HEK293 (cell line): Measurements from ENCODE around the gene DNMT3L.

Experiments used
- CTCF ChIP-seq: fragments of 450-650 bp; formaldehyde crosslinking; IDR thresholded peaks from 2 replicates; pipeline ENCODE4 v1.5.1; 2016; ENCODE audit warnings: missing biosample characterization, missing genetic modification characterization
- GLI4 ChIP-seq: fragments of 450-650 bp; formaldehyde crosslinking; IDR thresholded peaks from 2 replicates; pipeline ENCODE4 v1.5.1; 2016; ENCODE audit warnings: missing biosample characterization, missing genetic modification characterization
- GLIS2 ChIP-seq: fragments of 450-650 bp; formaldehyde crosslinking; IDR thresholded peaks from 2 replicates; pipeline ENCODE4 v1.5.1; 2016; ENCODE audit warnings: missing biosample characterization, missing genetic modification characterization
- IKZF3 ChIP-seq: fragments of 450-650 bp; IDR thresholded peaks from 2 replicates; pipeline ENCODE4 v1.5.0; 2018; ENCODE audit warnings: missing biosample characterization, mild to moderate bottlenecking, missing genetic modification characterization, moderate library complexity
- KLF1 ChIP-seq: fragments of 450-650 bp; formaldehyde crosslinking; IDR thresholded peaks from 2 replicates; pipeline ENCODE4 v1.5.1; 2016; ENCODE audit warnings: missing biosample characterization, missing genetic modification characterization
- KLF10 ChIP-seq: fragments of 450-650 bp; IDR thresholded peaks from 2 replicates; pipeline ENCODE4 v1.5.1; 2018; ENCODE audit warnings: missing biosample characterization, mild to moderate bottlenecking, missing genetic modification characterization
- KLF8 ChIP-seq: fragments of 450-650 bp; formaldehyde crosslinking; IDR thresholded peaks from 2 replicates; pipeline ENCODE4 v1.5.1; 2016; ENCODE audit warnings: missing biosample characterization, missing genetic modification characterization
- KLF9 ChIP-seq: fragments of 450-650 bp; formaldehyde crosslinking; IDR thresholded peaks from 2 replicates; pipeline ENCODE4 v1.5.1; 2016; ENCODE audit warnings: missing biosample characterization, missing genetic modification characterization, low read depth
- SCRT1 ChIP-seq: fragments of 450-650 bp; formaldehyde crosslinking; IDR thresholded peaks from 2 replicates; pipeline ENCODE4 v1.5.1; 2016; ENCODE audit warnings: missing biosample characterization, missing genetic modification characterization, borderline replicate concordance
- SP3 ChIP-seq: fragments of 450-650 bp; formaldehyde crosslinking; IDR thresholded peaks from 2 replicates; pipeline ENCODE4 v1.5.1; 2016; ENCODE audit warnings: missing biosample characterization, missing genetic modification characterization
- WT1 ChIP-seq: fragments of 450-650 bp; formaldehyde crosslinking; IDR thresholded peaks from 2 replicates; pipeline ENCODE4 v1.5.1; 2016; ENCODE audit warnings: missing biosample characterization, missing genetic modification characterization
- ZBTB26 ChIP-seq: fragments of 450-650 bp; formaldehyde crosslinking; optimal IDR thresholded peaks from 2 replicates; pipeline ENCODE3; 2016; ENCODE audit warnings: missing biosample characterization, mild to moderate bottlenecking, missing genetic modification characterization
- ZBTB44 ChIP-seq: fragments of 450-650 bp; IDR thresholded peaks from 2 replicates; pipeline ENCODE4 v1.5.1; 2018; ENCODE audit warnings: missing biosample characterization, mild to moderate bottlenecking, missing genetic modification characterization
- ZBTB48 ChIP-seq: fragments of 450-650 bp; formaldehyde crosslinking; IDR thresholded peaks from 2 replicates; pipeline ENCODE4 v1.5.1; 2016; ENCODE audit warnings: missing biosample characterization, missing genetic modification characterization
- ZBTB7A ChIP-seq: fragments of 450-650 bp; formaldehyde crosslinking; IDR thresholded peaks from 2 replicates; pipeline ENCODE4 v1.5.1; 2016; ENCODE audit warnings: low read depth, missing biosample characterization, missing genetic modification characterization
- ZBTB8A ChIP-seq: fragments of 450-650 bp; formaldehyde crosslinking; IDR thresholded peaks from 2 replicates; pipeline ENCODE4 v1.5.1; 2016; ENCODE audit warnings: missing biosample characterization, missing genetic modification characterization
- ZEB2 ChIP-seq: fragments of 450-650 bp; formaldehyde crosslinking; IDR thresholded peaks from 2 replicates; pipeline ENCODE4 v1.5.1; 2016; ENCODE audit warnings: missing biosample characterization, missing genetic modification characterization
- ZFHX2 ChIP-seq: fragments of 450-650 bp; formaldehyde crosslinking; conservative IDR thresholded peaks from 2 replicates; pipeline ENCODE4 v1.5.1; 2016; ENCODE audit warnings: missing biosample characterization, missing genetic modification characterization
- ZFP69B ChIP-seq: fragments of 450-650 bp; formaldehyde crosslinking; IDR thresholded peaks from 2 replicates; pipeline ENCODE4 v1.5.1; 2016; ENCODE audit warnings: missing biosample characterization, missing genetic modification characterization
- ZIC2 ChIP-seq: fragments of 450-650 bp; formaldehyde crosslinking; IDR thresholded peaks from 2 replicates; pipeline ENCODE4 v1.5.1; 2016; ENCODE audit warnings: missing biosample characterization, missing genetic modification characterization
- ZNF10 ChIP-seq: fragments of 450-650 bp; formaldehyde crosslinking; IDR thresholded peaks from 2 replicates; pipeline ENCODE4 v1.5.1; 2017; ENCODE audit warnings: missing biosample characterization, missing genetic modification characterization
- ZNF2 ChIP-seq: fragments of 450-650 bp; formaldehyde crosslinking; IDR thresholded peaks from 2 replicates; pipeline ENCODE4 v1.5.1; 2016; ENCODE audit warnings: missing biosample characterization, missing genetic modification characterization
- ZNF335 ChIP-seq: fragments of 450-650 bp; formaldehyde crosslinking; conservative IDR thresholded peaks from 2 replicates; pipeline ENCODE4 v1.5.1; 2016; ENCODE audit warnings: missing biosample characterization, missing genetic modification characterization
- ZNF366 ChIP-seq: fragments of 450-650 bp; formaldehyde crosslinking; conservative IDR thresholded peaks from 2 replicates; pipeline ENCODE4 v1.5.1; 2016; ENCODE audit warnings: missing biosample characterization, missing genetic modification characterization
- ZNF433 ChIP-seq: fragments of 450-650 bp; formaldehyde crosslinking; IDR thresholded peaks from 2 replicates; pipeline ENCODE4 v1.5.1; 2016; ENCODE audit warnings: missing biosample characterization, missing genetic modification characterization, low read depth
- ZNF488 ChIP-seq: fragments of 450-650 bp; formaldehyde crosslinking; IDR thresholded peaks from 2 replicates; pipeline ENCODE4 v1.5.1; 2016; ENCODE audit warnings: missing biosample characterization, missing genetic modification characterization
- ZNF561 ChIP-seq: fragments of 450-650 bp; IDR thresholded peaks from 2 replicates; pipeline ENCODE4 v1.5.1; 2018; ENCODE audit warnings: missing biosample characterization, missing genetic modification characterization, borderline replicate concordance
- ZNF623 ChIP-seq: fragments of 450-650 bp; formaldehyde crosslinking; IDR thresholded peaks from 2 replicates; pipeline ENCODE4 v1.5.1; 2016; ENCODE audit warnings: missing biosample characterization, missing genetic modification characterization
- ZNF629 ChIP-seq: fragments of 450-650 bp; formaldehyde crosslinking; IDR thresholded peaks from 2 replicates; pipeline ENCODE4 v1.5.1; 2017; ENCODE audit warnings: missing biosample characterization, missing genetic modification characterization
- ZNF777 ChIP-seq: fragments of 450-650 bp; formaldehyde crosslinking; IDR thresholded peaks from 2 replicates; pipeline ENCODE4 v1.5.1; 2017; ENCODE audit warnings: missing biosample characterization, missing genetic modification characterization, borderline replicate concordance
- ZXDB ChIP-seq: fragments of 450-650 bp; formaldehyde crosslinking; IDR thresholded peaks from 2 replicates; pipeline ENCODE4 v1.5.1; 2016; ENCODE audit warnings: missing biosample characterization, missing genetic modification characterization
- TF ChIP-seq, protein P1 (sequence below): fragments of 450-650 bp; formaldehyde crosslinking; IDR thresholded peaks from 2 replicates; pipeline ENCODE4 v1.5.1; 2016; ENCODE audit warnings: missing biosample characterization, missing genetic modification characterization, borderline replicate concordance

DNMT3L gene

DNA sequence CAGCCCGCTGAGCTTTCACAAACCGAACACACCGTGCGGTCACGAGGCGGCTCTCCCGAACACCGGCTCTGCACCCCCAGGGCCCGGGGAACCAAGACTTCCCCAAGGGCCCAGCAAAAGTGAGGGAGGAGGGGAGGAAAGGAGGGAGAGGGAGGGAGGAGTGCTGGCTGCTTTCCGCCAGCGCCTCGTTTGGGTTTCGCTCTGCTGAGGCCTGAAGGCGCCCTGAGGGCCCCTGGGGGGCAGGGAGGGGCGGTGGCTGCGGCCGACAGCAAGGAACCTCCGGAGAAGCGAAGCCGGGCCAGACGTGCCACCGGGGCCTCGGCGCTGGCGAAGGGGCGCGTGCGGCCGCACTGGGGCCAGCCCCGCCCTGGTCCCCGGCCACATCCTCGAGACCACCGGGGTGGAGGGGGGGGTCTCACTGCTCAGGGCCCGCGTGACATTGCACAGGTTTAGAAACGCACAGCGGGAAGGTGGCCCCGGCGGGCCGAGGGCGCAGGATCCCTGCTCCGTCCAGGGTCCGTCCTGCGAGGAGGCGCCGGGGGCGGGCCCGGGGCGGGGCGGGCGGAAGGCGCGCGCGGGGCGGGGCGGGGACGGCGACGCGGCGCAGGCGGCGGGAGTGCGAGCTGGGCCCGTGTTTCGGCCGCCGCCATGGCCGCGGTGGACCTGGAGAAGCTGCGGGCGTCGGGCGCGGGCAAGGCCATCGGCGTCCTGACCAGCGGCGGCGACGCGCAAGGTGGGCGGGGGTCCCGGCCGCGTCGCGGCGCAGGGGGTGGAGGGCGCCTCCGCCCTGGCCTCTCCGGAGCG lies 38.0 kb upstream of the DNMT3L start, which contains the start of gene PFKL (continued):
- TF ChIP-seq ZNF366 (tag by site-specific recombination) (peak; percentile 88), ZBTB44 (no peak), ZBTB7A (tag by site-specific recombination) (peak; percentile 84), GLI4 (tag by site-specific recombination) (no peak), ZNF2 (tag by site-specific recombination) (0 out of 2 replicates have a peak, but pooled peaks have one; percentile 59), ZBTB48 (tag by site-specific recombination) (peak; percentile 99), SP3 (tag by site-specific recombination) (peak; percentile 83), ZBTB26 (tag by site-specific recombination) (peak; percentile 77), ZFP69B (tag by site-specific recombination) (peak; percentile 37; the same call in 1 of the 2 replicates), ZIC2 (peak; percentile 85), ZEB2 (tag by site-specific recombination) (peak; percentile 90), SCRT1 (tag by site-specific recombination) (no peak), ZNF561 (tag by site-specific recombination) (peak; percentile 95), KLF10 (peak; percentile 92), KLF1 (tag by site-specific recombination) (peak; percentile 95), ZNF777 (tag by site-specific recombination) (no peak; the same call in 1 of the 2 replicates), ZNF623 (tag by site-specific recombination) (no peak), ZFHX2 (tag by site-specific recombination) (peak; percentile 39; the same call in 1 of the 2 replicates), KLF8 (tag by site-specific recombination) (peak; percentile 94; the same call in 1 of the 2 replicates), GLIS2 (tag by site-specific recombination) (peak; percentile 97), ZXDB (tag by site-specific recombination) (peak; percentile 87), ZNF488 (tag by site-specific recombination) (no peak), ZNF335 (peak; percentile 86), ZNF629 (tag by site-specific recombination) (peak; percentile 54; the same call in 1 of the 2 replicates), ZNF433 (tag by site-specific recombination) (no peak), ZNF10 (tag by site-specific recombination) (peak; percentile 63), CTCF (tag by site-specific recombination) (peak; percentile 20; the same call in 1 of the 2 replicates), WT1 (tag by site-specific recombination) (peak; percentile 80), IKZF3 (peak; percentile 19; the same call in 1 of the 2 replicates), ZBTB8A (peak; percentile 88), KLF9 (tag by site-specific recombination) (peak; percentile 74)
- TF ChIP-seq, protein P1, sequence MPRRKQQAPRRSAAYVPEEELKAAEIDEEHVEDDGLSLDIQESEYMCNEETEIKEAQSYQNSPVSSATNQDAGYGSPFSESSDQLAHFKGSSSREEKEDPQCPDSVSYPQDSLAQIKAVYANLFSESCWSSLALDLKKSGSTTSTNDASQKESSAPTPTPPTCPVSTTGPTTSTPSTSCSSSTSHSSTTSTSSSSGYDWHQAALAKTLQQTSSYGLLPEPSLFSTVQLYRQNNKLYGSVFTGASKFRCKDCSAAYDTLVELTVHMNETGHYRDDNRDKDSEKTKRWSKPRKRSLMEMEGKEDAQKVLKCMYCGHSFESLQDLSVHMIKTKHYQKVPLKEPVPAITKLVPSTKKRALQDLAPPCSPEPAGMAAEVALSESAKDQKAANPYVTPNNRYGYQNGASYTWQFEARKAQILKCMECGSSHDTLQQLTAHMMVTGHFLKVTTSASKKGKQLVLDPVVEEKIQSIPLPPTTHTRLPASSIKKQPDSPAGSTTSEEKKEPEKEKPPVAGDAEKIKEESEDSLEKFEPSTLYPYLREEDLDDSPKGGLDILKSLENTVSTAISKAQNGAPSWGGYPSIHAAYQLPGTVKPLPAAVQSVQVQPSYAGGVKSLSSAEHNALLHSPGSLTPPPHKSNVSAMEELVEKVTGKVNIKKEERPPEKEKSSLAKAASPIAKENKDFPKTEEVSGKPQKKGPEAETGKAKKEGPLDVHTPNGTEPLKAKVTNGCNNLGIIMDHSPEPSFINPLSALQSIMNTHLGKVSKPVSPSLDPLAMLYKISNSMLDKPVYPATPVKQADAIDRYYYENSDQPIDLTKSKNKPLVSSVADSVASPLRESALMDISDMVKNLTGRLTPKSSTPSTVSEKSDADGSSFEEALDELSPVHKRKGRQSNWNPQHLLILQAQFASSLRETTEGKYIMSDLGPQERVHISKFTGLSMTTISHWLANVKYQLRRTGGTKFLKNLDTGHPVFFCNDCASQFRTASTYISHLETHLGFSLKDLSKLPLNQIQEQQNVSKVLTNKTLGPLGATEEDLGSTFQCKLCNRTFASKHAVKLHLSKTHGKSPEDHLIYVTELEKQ (tag by site-specific recombination): peak; percentile 9; the same call in 1 of the 2 replicates
